Stimulated activated CD8-positive, alpha-beta memory T cell treated with anti-CD3 and anti-CD28 coated beads, Interleukin-4, amount 100 ng/mL, for 24 hours (primary cell): Measurements from ENCODE around the gene OR5T1.

Source experiments
- DNase-seq: peaks from one replicate; pipeline ENCODE4 v3.0.0-alpha.2; 2020; ENCODE audit warnings: low read depth

The OR5T1 gene

DNA sequence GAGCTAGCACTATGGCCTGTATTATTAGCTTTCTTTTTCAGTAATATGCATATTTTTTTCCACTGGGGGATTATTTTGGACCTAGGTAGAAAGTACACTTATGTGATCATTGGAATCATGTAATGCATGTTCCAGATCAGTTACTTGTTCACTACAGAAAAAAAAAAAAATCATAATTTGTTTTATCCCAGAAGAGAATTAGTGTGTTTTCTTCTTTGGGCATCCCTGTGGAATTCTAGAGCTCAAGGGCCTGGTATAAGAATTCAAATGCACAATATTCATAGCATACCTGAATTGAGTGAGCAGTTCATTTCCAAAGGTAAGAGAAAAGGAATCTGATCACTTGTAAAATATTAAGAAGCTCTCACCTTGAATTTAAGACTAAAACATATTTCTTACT is at the start of gene OR5T1:
TSS of gene OR5T1 (plus strand) at position 301 of the 400 bp plus-strand sequence. CDS start 1,485 bp downstream, outside the sequence.
- DNase-seq = no peak

DNA sequence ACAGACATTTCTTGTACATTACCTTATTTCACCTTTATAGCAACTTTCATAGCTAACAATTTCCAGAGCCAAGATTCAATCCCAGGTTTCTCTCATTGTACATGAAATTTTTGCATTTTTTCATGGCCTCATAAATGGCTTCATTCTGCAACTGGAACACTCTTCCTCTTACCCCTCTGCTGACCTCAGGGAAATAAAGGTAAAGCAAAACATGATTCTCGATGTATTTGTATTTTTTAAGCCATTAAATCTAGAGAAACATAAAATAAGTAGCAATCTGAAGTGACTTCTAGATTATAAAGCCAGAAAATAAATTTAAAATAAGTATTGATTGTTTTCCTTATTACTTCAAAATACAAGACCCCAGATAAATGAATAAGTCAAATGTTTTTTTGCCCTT is 39.8 kb upstream of the OR5T1 start, which contains the start of gene OR5T2:
TSS of gene OR5T2 (minus strand) at position 101 of the 400 bp plus-strand sequence. CDS start 1,193 bp downstream, outside the sequence.
- no peak for DNase-seq

DNA sequence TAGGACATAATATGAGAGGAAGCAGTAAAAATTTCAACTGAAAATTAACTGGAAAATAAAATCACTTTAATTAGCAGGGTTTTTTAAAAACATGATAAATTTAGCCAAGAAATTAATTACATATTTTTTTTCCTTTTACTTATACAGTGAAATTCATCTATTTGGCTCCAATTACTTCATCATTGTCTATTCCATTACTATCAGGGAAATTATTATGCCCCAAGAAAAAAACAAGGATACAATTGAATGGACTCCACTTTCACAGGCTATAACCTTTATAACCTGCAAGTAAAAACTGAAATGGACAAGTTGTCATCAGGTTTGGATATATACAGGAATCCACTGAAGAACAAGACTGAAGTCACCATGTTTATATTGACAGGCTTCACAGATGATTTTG is 22.0 kb upstream of the OR5T1 start, which contains the start of gene OR5T3:
TSS of gene OR5T3 (plus strand) at position 301 of the 400 bp plus-strand sequence. CDS start at position 301, 0 bp downstream.
- DNase-seq = no peak

DNA sequence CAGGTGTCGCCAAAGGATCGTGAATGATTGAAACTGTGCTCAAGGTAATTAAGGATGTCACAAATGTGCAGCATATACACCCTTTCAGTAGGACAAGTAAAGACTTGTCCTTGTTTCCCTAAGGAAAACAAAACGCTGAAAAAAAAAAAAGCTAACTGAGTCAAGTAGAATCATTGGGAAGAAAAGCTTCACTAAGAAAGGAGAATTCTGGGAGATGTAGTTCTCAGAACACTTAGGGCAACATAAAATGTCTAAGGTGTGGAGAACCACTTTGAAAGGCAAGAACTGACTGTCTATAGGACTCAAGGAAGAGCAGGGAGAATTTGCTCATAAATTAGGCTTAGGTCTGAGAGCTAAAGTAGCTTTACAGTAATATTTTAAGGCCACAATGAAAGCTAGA is 2.9 kb upstream of the OR5T1 start:
- DNase-seq = no peak

DNA sequence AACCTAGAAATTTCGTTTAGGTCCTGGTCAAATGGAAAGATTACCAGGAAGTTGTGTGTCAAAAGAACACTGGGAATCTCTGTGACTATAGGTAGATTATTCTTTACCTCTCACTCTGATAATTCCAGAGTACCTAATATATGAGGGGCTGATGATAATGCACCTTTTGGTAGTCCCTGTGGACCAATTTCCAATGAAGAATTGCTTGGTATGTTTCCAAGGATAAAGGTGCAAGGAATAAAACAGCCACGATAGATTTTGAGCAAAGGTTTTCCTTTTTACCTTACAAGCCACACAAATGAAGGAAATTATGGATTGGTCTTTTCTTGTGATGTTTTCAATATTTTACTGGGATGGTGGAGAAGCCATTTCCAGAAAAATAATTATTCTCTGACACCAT is 18.2 kb downstream of the OR5T1 start, which contains the start of gene OR8H1:
TSS of gene OR8H1 (minus strand) at position 101 of the 400 bp plus-strand sequence. CDS start 1,192 bp downstream, outside the sequence.
- no peak for DNase-seq

DNA sequence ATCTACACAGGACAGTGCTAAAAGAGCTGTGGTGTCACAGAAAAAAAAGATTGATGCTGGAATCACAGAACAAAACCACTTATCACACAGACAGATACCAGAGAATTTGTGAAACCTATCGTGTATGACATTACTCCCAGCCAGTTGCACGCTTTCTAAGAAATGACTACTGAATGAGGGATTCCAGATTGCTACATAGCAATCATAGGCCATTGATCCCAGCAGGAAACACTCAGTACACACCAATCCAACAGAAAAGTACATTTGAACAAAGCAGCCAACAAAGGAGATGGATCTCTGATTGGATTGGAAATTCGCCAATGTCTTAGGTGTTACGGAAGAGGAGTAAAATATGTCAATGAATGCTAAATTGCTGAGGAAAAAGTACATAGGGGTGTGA is 22.9 kb downstream of the OR5T1 start:
- no peak for DNase-seq

DNA sequence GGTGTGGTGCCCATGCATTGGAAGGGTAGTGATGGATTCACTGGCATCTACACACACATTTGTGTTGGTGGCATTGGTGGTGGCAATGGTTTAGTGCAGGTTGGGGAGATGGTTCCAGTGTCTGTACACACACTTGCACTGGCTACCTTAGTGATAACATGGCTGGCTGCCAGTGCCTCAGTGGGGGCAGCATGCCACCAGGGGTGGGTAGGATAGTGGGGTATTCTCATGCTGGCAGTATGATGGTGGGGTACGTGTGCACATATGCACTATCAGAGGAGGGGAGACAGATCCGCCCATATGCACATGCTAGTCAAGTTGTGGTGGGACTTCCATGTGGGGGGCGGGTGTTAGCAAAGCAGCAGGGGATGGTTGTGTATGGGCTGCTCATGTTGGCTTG is 33.9 kb downstream of the OR5T1 start:
- DNase-seq = no peak

DNA sequence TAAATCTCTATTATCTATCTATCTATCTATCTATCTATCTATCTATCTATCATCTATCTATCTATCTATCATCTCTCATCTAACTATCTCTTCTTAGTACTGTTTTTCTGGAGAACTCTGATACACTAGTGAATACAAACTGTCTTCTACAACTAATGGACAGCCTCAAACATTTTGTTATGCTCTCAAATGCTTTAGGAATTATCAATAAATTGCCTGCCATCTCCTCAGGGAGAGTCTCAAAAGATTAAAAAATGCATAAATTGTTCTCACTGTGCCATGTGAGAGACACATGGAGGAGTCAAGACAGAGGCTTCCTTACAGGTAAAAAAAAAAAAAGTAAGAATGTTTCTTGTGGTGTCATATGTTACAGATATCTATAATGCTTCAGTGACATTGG is 40.9 kb downstream of the OR5T1 start, which contains the start of gene OR8K3:
TSS of gene OR8K3 (plus strand) at position 301 of the 400 bp plus-strand sequence. CDS start 3,163 bp downstream, outside the sequence.
- DNase-seq = no peak
